ENCODE measurements around the gene NDEL1. TPM values are rescaled to one million over a fixed set of nuclear protein-coding genes. Genes with fewer than 3 reads are reported as not detected.
A peak's percentile ranks its signal among the peaks of the same experiment; 100 is the strongest.

NDEL1 gene
- total and polyA plus RNA-seq, 9 of the 15 experiments (the other 6 are each of a cell fraction or from before 2014, with no cell fraction given), result 0.86 to 30.5 (median 22.7) TPM

DNA sequence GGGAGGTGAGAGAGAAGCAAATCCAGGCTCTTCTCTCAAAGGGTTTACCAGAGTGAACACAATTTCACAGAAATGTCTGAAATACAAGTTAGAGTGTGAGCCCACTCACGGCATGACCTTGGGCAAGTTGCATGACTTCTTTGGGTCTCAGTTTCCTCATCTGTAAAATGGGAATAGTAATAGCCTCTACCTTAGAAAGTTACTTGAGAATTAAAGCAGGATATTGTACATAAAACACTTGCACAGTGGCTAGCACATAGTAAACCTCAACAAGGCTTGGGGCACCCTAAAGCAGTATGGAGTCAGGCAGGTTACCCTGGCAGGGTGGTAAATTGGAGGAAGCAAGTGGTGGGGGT, 24.8 kb upstream of the NDEL1 start:
- Histone ChIP-seq H3K9me3 (replicated peaks; ENCODE audit: control insufficient read depth, insufficient read depth, low read depth, low read length) (no peaks in the 10 kb centered on the region), H3K9ac (ENCODE audit: insufficient read depth in 1 of 2, low read depth in 2 of 2, low read length in 2 of 2) (no peak overlapping the region), H4K20me1 (replicated peaks; ENCODE audit: control insufficient read depth, insufficient read depth, low read length) (no peaks in the 10 kb centered on the region), H3K9me1 (ENCODE audit: control insufficient read depth, insufficient read depth, low read length) (no peaks in the 10 kb centered on the region), H2AFZ (ENCODE audit: low read depth, low read length) (no peak overlapping the region), H3K4me3 (no peak overlapping the region), H3K36me3 (ENCODE audit: control insufficient read depth, insufficient read depth, low read length) (no peaks in the 10 kb centered on the region), H3K4me1 (replicated peaks in 1 of 2; ENCODE audit: control insufficient read depth in 2 of 2, insufficient read depth in 2 of 2, low read length in 2 of 2) (peaks cover 8 to 13% of the 10 kb centered on the region in 2 experiments; a peak in 4 of 5 replicates), H3K27ac (ENCODE audit: extremely low read depth, low read depth, low read length) (no peak overlapping the region), H3K27me3 (ENCODE audit: control insufficient read depth in 2 of 2, insufficient read depth in 2 of 2, low read length in 2 of 2) (no peaks in the 10 kb centered on the region), H3K79me2 (ENCODE audit: control insufficient read depth, insufficient read depth, low read length) (no peaks in the 10 kb centered on the region), H3K4me2 (ENCODE audit: insufficient read depth, low read length) (no peak overlapping the region)
- intact Hi-C loops (cut with micrococcal nuclease) (loop anchor here (10.0 kb wide), 1 partner anchor 334 kb away; the partner anchor contains the start of gene CCDC42), in situ Hi-C loops (cut with MboI) (no loop called here)
- FAIRE-seq (no peak), DNase-seq (ENCODE audit: extremely low read depth in 1 of 4, low spot score in 3 of 4) (no peak), ATAC-seq (no peak)
- WGBS (ENCODE audit: insufficient coverage, low coverage, missing lambda C conversion rate), result 36% methylated on average over 1 of the region's 1 CpG
- ChIA-PET POLR2A (interaction anchor here (0.6 to 1.0 kb wide), 4 partner anchors 9 to 230 kb away, joined by 3 to 5 read pairs (median 4); no protein-coding TSS in a partner anchor), CTCF (ENCODE audit: low intra/inter-chr PET ratio) (interaction anchor here (0.8 kb wide), 1 partner anchor 375 kb away, joined by 3 read pairs; no protein-coding TSS in a partner anchor)
- no TSS peak for BruUV-seq (replicated peaks)
- no peak for TF ChIP-seq NONO (IDR thresholded peaks at IDR 0.05; ENCODE audit: low read depth in 2 of 2, low read length in 1 of 2)
- no peak for TF ChIP-seq C11orf30 (IDR thresholded peaks at IDR 0.05; ENCODE audit: low read depth)
- TF ChIP-seq, protein P1, sequence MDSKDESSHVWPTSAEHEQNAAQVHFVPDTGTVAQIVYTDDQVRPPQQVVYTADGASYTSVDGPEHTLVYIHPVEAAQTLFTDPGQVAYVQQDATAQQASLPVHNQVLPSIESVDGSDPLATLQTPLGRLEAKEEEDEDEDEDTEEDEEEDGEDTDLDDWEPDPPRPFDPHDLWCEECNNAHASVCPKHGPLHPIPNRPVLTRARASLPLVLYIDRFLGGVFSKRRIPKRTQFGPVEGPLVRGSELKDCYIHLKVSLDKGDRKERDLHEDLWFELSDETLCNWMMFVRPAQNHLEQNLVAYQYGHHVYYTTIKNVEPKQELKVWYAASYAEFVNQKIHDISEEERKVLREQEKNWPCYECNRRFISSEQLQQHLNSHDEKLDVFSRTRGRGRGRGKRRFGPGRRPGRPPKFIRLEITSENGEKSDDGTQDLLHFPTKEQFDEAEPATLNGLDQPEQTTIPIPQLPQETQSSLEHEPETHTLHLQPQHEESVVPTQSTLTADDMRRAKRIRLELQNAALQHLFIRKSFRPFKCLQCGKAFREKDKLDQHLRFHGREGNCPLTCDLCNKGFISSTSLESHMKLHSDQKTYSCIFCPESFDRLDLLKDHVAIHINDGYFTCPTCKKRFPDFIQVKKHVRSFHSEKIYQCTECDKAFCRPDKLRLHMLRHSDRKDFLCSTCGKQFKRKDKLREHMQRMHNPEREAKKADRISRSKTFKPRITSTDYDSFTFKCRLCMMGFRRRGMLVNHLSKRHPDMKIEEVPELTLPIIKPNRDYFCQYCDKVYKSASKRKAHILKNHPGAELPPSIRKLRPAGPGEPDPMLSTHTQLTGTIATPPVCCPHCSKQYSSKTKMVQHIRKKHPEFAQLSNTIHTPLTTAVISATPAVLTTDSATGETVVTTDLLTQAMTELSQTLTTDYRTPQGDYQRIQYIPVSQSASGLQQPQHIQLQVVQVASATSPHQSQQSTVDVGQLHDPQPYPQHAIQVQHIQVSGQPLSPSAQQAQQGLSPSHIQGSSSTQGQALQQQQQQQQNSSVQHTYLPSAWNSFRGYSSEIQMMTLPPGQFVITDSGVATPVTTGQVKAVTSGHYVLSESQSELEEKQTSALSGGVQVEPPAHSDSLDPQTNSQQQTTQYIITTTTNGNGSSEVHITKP (IDR thresholded peaks at IDR 0.05; ENCODE audit: partially characterized antibody), result no peak
- TF ChIP-seq CBX2 (IDR thresholded peaks at IDR 0.05; ENCODE audit: insufficient read depth, low read length, poor library complexity, severe bottlenecking), result no peak
- no peak for TF ChIP-seq HNRNPUL1 (IDR thresholded peaks at IDR 0.05; ENCODE audit: low read length)
- TF ChIP-seq ADNP (tag; IDR thresholded peaks at IDR 0.05), result peak; percentile 90
- no peak for TF ChIP-seq TSC22D4 (tag; IDR thresholded peaks at IDR 0.05)
- TF ChIP-seq KAT8 (IDR thresholded peaks at IDR 0.05; ENCODE audit: low read depth), result no peak
- no peak for TF ChIP-seq UBTF (IDR thresholded peaks at IDR 0.05; ENCODE audit: borderline replicate concordance in 1 of 2, low read depth in 2 of 2, low read length in 2 of 2)
- TF ChIP-seq ZNF324 (CRISPR knock-in tag; IDR thresholded peaks at IDR 0.05), result no peak
- TF ChIP-seq ZNF146 (CRISPR knock-in tag; IDR thresholded peaks at IDR 0.05; ENCODE audit: unreplicated experiment), result no peak
- no peak for TF ChIP-seq RFX5 (IDR thresholded peaks at IDR 0.05; ENCODE audit: low read depth, low read length)
- TF ChIP-seq MTF1 (CRISPR knock-in tag; IDR thresholded peaks at IDR 0.05; ENCODE audit: borderline replicate concordance), result no peak
- no peak for TF ChIP-seq TFE3 (CRISPR knock-in tag; IDR thresholded peaks at IDR 0.05)
- no peak for TF ChIP-seq KLF10 (CRISPR knock-in tag; IDR thresholded peaks at IDR 0.05)

Measured in K562 (cell line).